ENCODE results near the gene MAP3K21. TPM values are rescaled to one million over a fixed set of nuclear protein-coding genes. Genes with fewer than 3 reads are reported as not detected.

MAP3K21 gene
- total RNA-seq, 1 experiment from 2014 or later = under 0.01 TPM

- no peak for DNase-seq (ENCODE audit: low read depth)
Measured at GRCh38 chr1:233389169-233389568, 61.6 kb downstream of the MAP3K21 start.

GRCh38 chr1:233389893-233390292, 62.4 kb downstream of the MAP3K21 start:
- no peak for DNase-seq (ENCODE audit: low read depth)

DNA sequence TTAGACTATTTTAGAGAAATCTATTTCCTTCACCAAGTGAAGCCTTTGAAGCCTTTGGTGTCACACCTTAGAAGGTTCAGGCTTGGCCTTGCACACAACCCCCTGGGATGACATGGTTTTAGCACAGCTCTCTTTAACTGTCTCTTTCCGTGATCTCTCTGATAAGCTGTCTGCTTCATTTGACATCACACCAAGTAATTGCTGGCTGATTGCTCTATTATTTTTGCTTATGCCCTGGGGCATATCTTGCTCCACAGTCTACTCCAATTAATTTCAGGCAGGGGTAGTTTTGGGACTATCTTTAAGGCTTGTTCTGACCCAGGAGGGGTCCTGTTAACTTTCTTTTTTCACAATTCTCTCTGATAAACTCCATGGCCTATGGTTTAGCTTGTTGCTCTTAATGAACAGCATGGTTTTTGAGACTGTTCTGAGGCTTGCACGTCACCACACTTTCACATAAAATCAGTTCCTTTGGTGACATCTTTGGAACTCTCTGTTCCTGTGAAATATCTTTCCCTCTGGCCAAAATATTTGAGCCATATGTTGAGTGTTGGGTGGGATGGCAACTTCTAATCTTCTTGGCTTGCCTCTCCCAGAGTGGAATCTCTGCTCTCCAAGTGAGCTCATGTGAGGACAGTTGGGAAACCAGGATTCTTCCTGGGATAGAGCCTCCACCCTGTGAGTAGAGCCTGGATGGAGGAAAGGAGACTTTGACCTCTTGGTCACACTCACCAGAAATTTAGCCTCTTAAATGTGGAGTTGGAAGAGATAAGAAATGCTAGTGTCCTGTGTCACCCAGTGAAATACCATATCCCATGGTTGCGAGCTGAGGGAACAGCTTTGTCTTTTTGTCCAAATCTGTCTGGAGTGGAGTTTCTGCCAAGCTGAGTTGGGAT, 63.6 kb downstream of the MAP3K21 start:
- no peak for DNase-seq (ENCODE audit: low read depth)

- no peak for DNase-seq (ENCODE audit: low read depth)
Measured at GRCh38 chr1:233393084-233393840, 65.7 kb downstream of the MAP3K21 start.

DNA sequence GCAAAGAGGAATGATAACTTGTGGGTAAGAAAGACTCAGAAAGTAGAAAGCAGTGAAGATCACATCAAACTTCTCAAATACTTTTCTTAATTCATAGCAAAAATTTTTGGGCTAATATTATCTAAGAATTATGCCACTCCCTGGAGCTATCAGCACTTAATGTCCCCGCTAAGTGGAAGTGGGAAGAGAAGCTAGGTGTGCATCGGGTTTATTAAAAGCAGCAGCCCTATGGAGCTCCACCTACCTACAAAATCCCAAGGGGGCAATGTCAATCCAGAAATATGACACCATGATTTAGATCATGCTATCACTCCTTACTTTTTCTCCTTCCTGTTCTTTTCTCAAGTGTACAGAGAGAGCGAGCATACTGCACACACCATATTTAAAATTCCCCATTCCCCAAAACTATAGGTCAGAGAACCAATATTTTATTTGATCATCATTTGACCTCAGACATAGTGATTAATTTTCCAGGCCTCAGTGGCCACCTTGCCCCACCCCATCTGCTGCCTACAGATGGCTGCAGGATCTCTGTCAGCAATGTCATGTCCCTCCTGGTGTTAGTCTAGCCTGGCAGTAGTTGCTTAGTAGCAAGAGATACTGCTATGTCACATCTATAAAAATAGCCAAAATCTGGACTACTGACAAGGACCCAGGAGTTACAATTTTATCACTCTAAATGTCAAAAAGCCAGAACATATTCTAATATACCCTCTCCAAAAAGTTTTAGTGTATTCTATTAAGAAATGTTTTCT, 66.6 kb downstream of the MAP3K21 start:
- no peak for DNase-seq (ENCODE audit: low read depth)

- peak; percentile 53 for DNase-seq (ENCODE audit: low read depth)
Measured at GRCh38 chr1:233394860-233395717, 67.6 kb downstream of the MAP3K21 start.

DNA sequence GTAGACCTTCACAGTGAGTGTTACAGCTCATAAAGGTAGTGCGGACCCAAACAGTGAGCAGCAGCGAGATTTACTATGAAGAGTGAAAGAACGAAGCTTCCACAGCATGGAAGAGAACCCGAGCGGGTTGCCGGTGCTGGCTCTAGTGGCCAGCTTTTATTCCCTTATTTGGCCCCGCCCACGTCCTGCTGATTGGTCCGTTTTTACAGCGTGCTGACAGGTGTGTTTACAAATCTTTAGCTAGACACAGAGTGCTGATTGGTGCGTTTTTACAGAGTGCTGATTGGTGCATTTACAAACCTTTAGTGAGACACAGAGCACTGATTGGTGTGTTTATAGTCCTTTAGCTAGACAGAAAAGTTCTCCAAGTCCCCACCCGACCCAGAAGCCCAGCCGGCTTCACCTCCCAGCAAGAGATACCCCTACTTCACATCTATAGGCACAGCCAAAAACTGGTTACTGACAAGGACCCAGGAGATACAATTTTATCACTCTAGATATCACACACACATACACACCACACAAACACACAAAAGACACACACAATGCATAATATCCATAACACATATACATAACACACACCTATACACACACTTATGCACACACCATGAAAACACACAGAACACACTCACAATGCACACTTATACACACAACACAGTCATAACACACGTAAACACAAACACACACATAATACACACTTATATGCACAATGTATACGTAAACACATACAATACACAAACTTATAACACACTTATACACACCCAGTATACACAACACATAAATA, 68.5 kb downstream of the MAP3K21 start:
- no peak for DNase-seq (ENCODE audit: low read depth)

- no peak for DNase-seq (ENCODE audit: low read depth)
Measured at GRCh38 chr1:233406339-233406960, 78.9 kb downstream of the MAP3K21 start.

- no peak for DNase-seq (ENCODE audit: low read depth)
Measured at GRCh38 chr1:233406994-233407631, 79.6 kb downstream of the MAP3K21 start.

DNA sequence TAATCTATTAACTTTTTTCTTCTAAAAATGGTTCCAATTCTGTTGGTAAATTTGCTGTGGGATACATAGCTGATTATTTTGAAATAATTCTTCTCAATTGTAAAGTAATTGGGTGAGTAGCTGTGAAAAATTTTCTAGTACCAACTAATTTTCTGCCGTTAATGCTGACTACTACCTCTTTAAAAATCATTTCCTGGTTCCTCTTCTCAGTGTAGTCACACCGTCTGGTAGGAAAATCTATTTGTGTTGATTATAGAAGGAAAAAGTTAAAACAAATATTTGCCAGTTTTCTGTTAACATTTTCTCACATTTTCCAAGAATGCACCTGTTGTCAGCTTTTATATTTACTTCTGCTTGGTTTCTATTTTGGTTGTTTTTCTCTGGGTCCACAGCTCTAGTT, 82.0 kb downstream of the MAP3K21 start:
- DNase-seq (ENCODE audit: low read depth) = no peak

GRCh38 chr1:233410906-233411305, 83.4 kb downstream of the MAP3K21 start:
- DNase-seq (ENCODE audit: low read depth) = no peak

- DNase-seq (ENCODE audit: low read depth) = peak; percentile 21
Measured at GRCh38 chr1:233412812-233413211, 85.3 kb downstream of the MAP3K21 start.

DNA sequence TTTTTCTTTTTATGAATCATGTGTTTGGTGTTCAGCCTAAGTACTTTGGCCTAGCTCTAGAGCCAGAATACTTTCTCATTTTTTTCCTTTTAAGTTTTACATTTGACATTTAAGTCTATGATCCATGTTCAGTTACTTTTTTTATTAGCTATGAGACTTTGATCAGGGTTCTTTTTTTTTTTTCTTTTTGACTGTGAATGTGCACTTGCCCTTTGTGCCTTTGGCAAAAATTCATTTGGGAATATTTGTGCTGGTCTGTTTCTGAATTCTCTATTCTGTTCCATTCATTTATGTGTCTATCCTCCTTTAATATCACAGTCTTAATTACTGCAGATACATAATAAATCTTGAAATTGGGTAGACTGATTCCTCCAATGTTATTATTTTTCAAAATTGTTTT, 93.8 kb downstream of the MAP3K21 start:
- no peak for DNase-seq (ENCODE audit: low read depth)

DNA sequence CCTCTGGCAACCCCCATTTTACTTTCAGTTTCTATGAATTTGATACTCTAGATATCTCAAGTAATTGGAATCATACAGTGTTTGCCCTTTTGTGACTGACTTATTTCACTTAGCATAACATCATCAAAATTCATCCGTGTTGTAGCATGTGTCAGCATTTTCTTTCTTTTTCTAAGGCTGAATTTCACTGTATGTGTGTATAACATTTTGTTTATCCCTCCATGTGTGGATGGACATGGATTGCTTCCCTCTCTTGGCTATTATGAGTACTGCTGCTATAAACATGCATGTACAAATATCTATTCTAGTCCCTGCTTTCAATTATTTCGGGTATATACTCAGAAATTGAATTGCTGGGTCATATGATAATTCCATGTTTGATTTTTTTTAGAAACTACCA, 97.3 kb downstream of the MAP3K21 start:
- DNase-seq (ENCODE audit: low read depth) = no peak

DNA sequence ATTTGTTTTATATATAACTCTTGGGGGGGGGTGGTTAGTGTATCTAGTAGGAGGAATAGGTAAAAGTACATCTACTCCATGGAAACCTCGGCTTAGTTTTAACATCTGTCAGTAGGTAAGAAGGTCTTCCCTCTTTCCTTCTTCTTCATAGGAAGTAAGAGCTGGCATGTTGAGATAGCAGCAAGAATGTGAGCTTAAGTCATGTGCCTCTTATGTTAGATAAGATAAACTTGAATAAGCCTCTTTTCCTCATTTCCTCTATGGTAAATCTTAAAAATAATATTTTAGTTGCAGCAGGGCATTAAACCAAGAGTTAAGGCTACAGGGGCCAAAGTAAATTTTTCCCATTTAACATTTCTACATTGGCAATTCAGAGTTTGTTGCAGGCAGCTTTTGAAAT, 100.4 kb downstream of the MAP3K21 start:
- no peak for DNase-seq (ENCODE audit: low read depth)

DNA sequence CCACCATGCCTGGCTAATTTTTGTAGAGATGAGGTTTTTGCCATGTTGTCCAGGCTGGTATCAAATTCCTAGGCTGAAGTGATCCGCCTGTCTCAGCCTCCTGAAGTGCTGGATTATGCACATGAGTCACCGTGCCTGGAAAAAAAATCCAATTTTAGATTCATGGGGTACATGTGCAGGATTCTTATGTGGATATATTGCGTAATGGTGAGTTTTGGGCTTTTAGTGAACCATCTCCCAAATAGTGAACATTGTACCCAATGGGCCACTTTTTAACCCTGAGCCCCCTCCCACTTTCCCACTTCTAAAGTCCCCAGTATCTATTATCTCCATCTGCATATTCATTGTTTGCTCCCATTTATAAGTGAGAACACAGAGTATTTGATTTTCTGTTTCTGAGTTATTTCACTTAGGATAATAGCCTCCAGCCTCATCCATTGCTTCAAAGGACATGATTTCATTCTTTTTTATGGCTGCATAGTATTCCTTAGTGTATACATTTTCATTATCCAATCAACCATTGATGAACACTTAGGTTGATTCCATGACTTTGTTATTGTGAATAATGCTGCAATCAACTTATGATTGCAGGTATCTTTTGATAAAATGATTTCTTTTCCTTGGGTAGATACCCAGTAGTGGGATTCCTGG, 104.4 kb downstream of the MAP3K21 start:
- DNase-seq (ENCODE audit: low read depth) = no peak

DNA sequence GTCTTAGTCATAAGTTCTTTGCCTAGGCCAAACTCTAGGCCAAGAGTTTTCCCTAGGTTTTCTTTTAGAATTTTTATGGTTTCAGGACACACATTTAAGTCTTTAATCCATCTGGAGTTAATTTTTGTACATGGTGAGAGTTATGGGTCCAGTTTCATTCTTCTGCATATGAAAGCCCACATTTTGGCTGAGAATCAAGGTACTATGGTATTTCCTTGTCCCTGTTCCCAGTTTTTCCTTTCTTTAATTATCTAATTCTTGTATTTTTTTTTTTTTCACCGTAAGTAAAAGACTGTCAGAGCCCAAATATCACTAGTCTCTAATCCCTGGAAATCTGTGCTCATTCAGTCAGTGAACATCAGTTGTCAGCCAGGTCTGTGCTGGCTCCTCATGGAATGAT, 105.4 kb downstream of the MAP3K21 start:
- DNase-seq (ENCODE audit: low read depth) = no peak

DNA sequence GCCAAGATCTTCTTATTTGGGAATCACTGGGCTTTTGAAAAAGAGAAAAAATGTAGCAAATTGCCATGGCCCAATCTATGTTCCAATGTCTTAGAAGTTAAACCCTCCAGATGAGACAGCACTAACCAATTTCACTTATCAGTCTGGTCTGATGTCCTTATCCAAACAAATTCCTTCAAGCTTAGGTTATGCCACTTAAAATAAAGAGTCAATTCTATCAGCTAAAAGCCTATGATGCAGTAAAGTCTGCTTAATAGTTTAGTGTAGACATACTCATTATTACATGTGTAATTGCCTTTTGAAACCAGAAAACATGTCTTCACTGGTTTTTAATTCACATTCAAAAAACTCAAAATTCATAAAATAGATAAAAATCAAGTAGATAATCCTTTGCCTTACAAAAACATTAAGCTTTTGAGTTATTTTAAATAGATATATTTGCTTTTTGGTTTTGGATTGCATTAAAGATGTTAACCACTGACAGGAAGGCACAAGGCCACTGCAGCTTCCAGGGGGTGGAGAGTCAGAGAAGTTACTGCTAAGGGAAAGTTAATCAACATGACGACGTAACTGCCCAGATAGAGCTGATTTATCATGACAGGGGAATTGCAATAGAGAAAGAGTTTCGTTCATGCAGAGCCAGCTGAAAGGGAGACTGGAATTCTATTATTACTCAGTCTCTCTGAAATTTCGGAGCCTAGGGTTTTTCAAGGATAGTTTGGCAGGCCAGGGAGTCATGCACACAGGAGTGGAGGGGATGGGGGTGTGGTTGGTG, 106.1 kb downstream of the MAP3K21 start:
- no peak for DNase-seq (ENCODE audit: low read depth)
